C4-2B (cell line): ENCODE data around the gene SUPT5H.

Source experiments
- ZFX ChIP-seq: fragments of 450-650 bp; IDR thresholded peaks from 2 replicates; pipeline ENCODE4 v1.6.1; 2017
- TF ChIP-seq, protein P1 (sequence below): fragments of 450-650 bp; conservative IDR thresholded peaks from 2 replicates; pipeline ENCODE4 v1.5.1; 2017; ENCODE audit warnings: mild to moderate bottlenecking

DNA sequence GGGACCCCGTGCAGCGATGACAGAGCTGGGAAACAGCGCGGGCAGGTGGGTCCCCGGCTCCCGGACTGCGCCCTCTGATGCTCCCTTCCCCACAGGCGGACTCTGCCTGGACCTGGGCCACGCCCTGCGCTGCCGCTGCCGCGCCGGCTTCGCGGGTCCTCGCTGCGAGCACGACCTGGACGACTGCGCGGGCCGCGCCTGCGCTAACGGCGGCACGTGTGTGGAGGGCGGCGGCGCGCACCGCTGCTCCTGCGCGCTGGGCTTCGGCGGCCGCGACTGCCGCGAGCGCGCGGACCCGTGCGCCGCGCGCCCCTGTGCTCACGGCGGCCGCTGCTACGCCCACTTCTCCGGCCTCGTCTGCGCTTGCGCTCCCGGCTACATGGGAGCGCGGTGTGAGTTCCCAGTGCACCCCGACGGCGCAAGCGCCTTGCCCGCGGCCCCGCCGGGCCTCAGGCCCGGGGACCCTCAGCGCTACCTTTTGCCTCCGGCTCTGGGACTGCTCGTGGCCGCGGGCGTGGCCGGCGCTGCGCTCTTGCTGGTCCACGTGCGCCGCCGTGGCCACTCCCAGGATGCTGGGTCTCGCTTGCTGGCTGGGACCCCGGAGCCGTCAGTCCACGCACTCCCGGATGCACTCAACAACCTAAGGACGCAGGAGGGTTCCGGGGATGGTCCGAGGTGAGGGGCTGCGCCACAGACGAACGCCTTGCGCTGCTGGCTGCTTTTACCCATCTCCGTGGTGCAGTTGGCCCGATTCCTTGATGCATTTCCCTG lies 61.7 kb downstream of the SUPT5H start:
- TF ChIP-seq, protein P1, sequence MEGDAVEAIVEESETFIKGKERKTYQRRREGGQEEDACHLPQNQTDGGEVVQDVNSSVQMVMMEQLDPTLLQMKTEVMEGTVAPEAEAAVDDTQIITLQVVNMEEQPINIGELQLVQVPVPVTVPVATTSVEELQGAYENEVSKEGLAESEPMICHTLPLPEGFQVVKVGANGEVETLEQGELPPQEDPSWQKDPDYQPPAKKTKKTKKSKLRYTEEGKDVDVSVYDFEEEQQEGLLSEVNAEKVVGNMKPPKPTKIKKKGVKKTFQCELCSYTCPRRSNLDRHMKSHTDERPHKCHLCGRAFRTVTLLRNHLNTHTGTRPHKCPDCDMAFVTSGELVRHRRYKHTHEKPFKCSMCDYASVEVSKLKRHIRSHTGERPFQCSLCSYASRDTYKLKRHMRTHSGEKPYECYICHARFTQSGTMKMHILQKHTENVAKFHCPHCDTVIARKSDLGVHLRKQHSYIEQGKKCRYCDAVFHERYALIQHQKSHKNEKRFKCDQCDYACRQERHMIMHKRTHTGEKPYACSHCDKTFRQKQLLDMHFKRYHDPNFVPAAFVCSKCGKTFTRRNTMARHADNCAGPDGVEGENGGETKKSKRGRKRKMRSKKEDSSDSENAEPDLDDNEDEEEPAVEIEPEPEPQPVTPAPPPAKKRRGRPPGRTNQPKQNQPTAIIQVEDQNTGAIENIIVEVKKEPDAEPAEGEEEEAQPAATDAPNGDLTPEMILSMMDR, result no peak
- TF ChIP-seq ZFX, result peak; percentile 53; the same call in 1 of the 2 replicates
